ENCODE measurements around the gene SLC39A3.

SLC39A3 gene

GRCh38 chr19:2747349-2747748 lies 7.5 kb upstream of the SLC39A3 start:
- no peak for DNase-seq (ENCODE audit: low spot score)

- DNase-seq (ENCODE audit: low spot score) = no peak
Measured at GRCh38 chr19:2744113-2744512, 4.3 kb upstream of the SLC39A3 start.

GRCh38 chr19:2743099-2743498 lies 3.3 kb upstream of the SLC39A3 start:
- no peak for DNase-seq (ENCODE audit: low spot score)

GRCh38 chr19:2740314-2740656 lies 468 bp upstream of the SLC39A3 start:
- DNase-seq (ENCODE audit: low spot score) = no peak

GRCh38 chr19:2736550-2737190 lies 3.1 kb downstream of the SLC39A3 start:
- no peak for DNase-seq (ENCODE audit: low spot score)

- DNase-seq (ENCODE audit: low spot score) = no peak
Measured at GRCh38 chr19:2735374-2735773, 4.4 kb downstream of the SLC39A3 start.

- DNase-seq (ENCODE audit: low spot score) = no peak
Measured at GRCh38 chr19:2734589-2735288, 5.1 kb downstream of the SLC39A3 start.

- no peak for DNase-seq (ENCODE audit: low spot score)
Measured at GRCh38 chr19:2733930-2734588, 5.8 kb downstream of the SLC39A3 start.

GRCh38 chr19:2732883-2733282 lies 6.9 kb downstream of the SLC39A3 start:
- no peak for DNase-seq (ENCODE audit: low spot score)

- DNase-seq (ENCODE audit: low spot score) = no peak
Measured at GRCh38 chr19:2732157-2732725, 7.6 kb downstream of the SLC39A3 start.

- no peak for DNase-seq (ENCODE audit: low spot score)
Measured at GRCh38 chr19:2731181-2731995, 8.4 kb downstream of the SLC39A3 start.

GRCh38 chr19:2729943-2730818 lies 9.6 kb downstream of the SLC39A3 start:
- DNase-seq (ENCODE audit: low spot score) = no peak

GRCh38 chr19:2728783-2729387 lies 10.9 kb downstream of the SLC39A3 start:
- no peak for DNase-seq (ENCODE audit: low spot score)

- DNase-seq (ENCODE audit: low spot score) = no peak
Measured at GRCh38 chr19:2727640-2727944, 12.2 kb downstream of the SLC39A3 start.

GRCh38 chr19:2726904-2727639 lies 12.7 kb downstream of the SLC39A3 start:
- DNase-seq (ENCODE audit: low spot score) = no peak

GRCh38 chr19:2726160-2726855 lies 13.5 kb downstream of the SLC39A3 start:
- DNase-seq (ENCODE audit: low spot score) = no peak

- DNase-seq (ENCODE audit: low spot score) = no peak
Measured at GRCh38 chr19:2724148-2724557, 15.7 kb downstream of the SLC39A3 start.

- DNase-seq (ENCODE audit: low spot score) = no peak
Measured at GRCh38 chr19:2723747-2724146, 16.1 kb downstream of the SLC39A3 start.

GRCh38 chr19:2723345-2723715 lies 16.5 kb downstream of the SLC39A3 start:
- no peak for DNase-seq (ENCODE audit: low spot score)
